Loucy (cell line): ENCODE measurements around the gene EED.

Source experiments
- H2AFZ ChIP-seq: fragments of 200-600 bp; sonication (generic); 2 replicates; pipeline ENCODE4 v1.6.0; 2016; ENCODE audit warnings: antibody characterized with exemption, mild to moderate bottlenecking, low read length, moderate library complexity
- H3F3A ChIP-seq: fragments of 200-600 bp; 2 replicates; pipeline ENCODE4 v1.6.0; 2016; ENCODE audit warnings: antibody characterized with exemption, low read depth, mild to moderate bottlenecking
- H3K27me3 ChIP-seq: fragments of 200-600 bp; sonication (generic); 2 replicates; pipeline ENCODE4 v1.6.1; 2014; ENCODE audit warnings: low read length, mild to moderate bottlenecking; ENCODE audit not compliant: insufficient read depth, poor library complexity, severe bottlenecking
- H3K36me3 ChIP-seq: fragments of 200-600 bp; sonication (generic); 2 replicates; pipeline ENCODE4 v1.6.1; 2016; ENCODE audit warnings: low read length; ENCODE audit not compliant: insufficient read depth
- H3K4me1 ChIP-seq: fragments of 200-600 bp; sonication (generic); 2 replicates; pipeline ENCODE4 v1.5.1; 2014; ENCODE audit warnings: low read length, mild to moderate bottlenecking; ENCODE audit not compliant: insufficient read depth, poor library complexity, severe bottlenecking
- H3K4me2 ChIP-seq: fragments of 200-600 bp; sonication (generic); 2 replicates; pipeline ENCODE4 v1.6.0; 2014; ENCODE audit warnings: antibody characterized with exemption, low read length, low read depth, mild to moderate bottlenecking; ENCODE audit not compliant: poor library complexity, severe bottlenecking
- H3K4me3 ChIP-seq: fragments of 200-600 bp; sonication (generic); 2 replicates; pipeline ENCODE4 v1.5.1; 2014; ENCODE audit warnings: low read length, mild to moderate bottlenecking, mixed read lengths; ENCODE audit not compliant: poor library complexity, severe bottlenecking
- H3K79me2 ChIP-seq: fragments of 200-600 bp; sonication (generic); 2 replicates; pipeline ENCODE4 v1.6.1; 2014; ENCODE audit warnings: low read length; ENCODE audit not compliant: insufficient read depth
- H3K9ac ChIP-seq: fragments of 200-600 bp; sonication (generic); 2 replicates; pipeline ENCODE4 v1.6.0; 2014; ENCODE audit warnings: mild to moderate bottlenecking, low read depth, low read length, moderate library complexity; ENCODE audit not compliant: poor library complexity, severe bottlenecking
- H3K9me2 ChIP-seq: fragments of 200-600 bp; sonication (generic); replicated peaks from 2 replicates; pipeline ENCODE4 v1.6.1; 2016; ENCODE audit warnings: low read depth, low read length, mixed read lengths
- H3K9me3 ChIP-seq: fragments of 200-600 bp; sonication (generic); 2 replicates; pipeline ENCODE4 v1.6.1; 2014; ENCODE audit warnings: mild to moderate bottlenecking, antibody characterized with exemption, low read length, low read depth; ENCODE audit not compliant: insufficient read depth
- H4K20me1 ChIP-seq: fragments of 200-600 bp; sonication (generic); 2 replicates; pipeline ENCODE4 v1.6.0; 2014; ENCODE audit warnings: antibody characterized with exemption, low read length, mild to moderate bottlenecking; ENCODE audit not compliant: insufficient read depth, poor library complexity, severe bottlenecking
- CTCF ChIP-seq: fragments of 200-600 bp; sonication (generic); conservative IDR thresholded peaks from 2 replicates; pipeline ENCODE4 v1.5.1; 2014; ENCODE audit warnings: mild to moderate bottlenecking, antibody characterized with exemption, low read length
- EZH2phosphoT487 ChIP-seq: fragments of 200-600 bp; IDR thresholded peaks from 2 replicates; pipeline ENCODE4 v1.6.1; 2018; ENCODE audit warnings: antibody characterized with exemption, mild to moderate bottlenecking, moderate library complexity, borderline replicate concordance

Gene EED

GRCh38 chr11:86196913-86197312, 47.6 kb upstream of the EED start:
- Histone ChIP-seq H3K9me2 (no peaks in the 10 kb centered on the region), H3K36me3 (no peaks in the 10 kb centered on the region), H3K4me3 (no peak overlapping the region), H2AFZ (no peak overlapping the region), H4K20me1 (no peaks in the 10 kb centered on the region), H3K9ac (no peak overlapping the region), H3K4me2 (no peak overlapping the region), H3K79me2 (no peaks in the 10 kb centered on the region), H3K4me1 (peaks cover 9% of the 10 kb centered on the region), H3K27me3 (no peaks in the 10 kb centered on the region), H3K9me3 (no peaks in the 10 kb centered on the region), H3F3A (no peaks in the 10 kb centered on the region)
- TF ChIP-seq EZH2phosphoT487 (no peak), CTCF (no peak)

GRCh38 chr11:86197448-86197847, 47.1 kb upstream of the EED start:
- Histone ChIP-seq H3K4me2 (no peak overlapping the region), H2AFZ (no peak overlapping the region), H3K4me3 (no peak overlapping the region), H3K9ac (no peak overlapping the region), H3K79me2 (no peaks in the 10 kb centered on the region), H4K20me1 (no peaks in the 10 kb centered on the region), H3K9me3 (no peaks in the 10 kb centered on the region), H3K4me1 (peaks cover 14% of the 10 kb centered on the region), H3F3A (no peaks in the 10 kb centered on the region), H3K9me2 (no peaks in the 10 kb centered on the region), H3K36me3 (no peaks in the 10 kb centered on the region), H3K27me3 (no peaks in the 10 kb centered on the region)
- TF ChIP-seq CTCF (no peak), EZH2phosphoT487 (no peak)

GRCh38 chr11:86198139-86198538, 46.4 kb upstream of the EED start:
- no peaks in the 10 kb centered on the region for H4K20me1 ChIP-seq
- H3K4me3 ChIP-seq = no peak overlapping the region
- H3K4me2 ChIP-seq = no peak overlapping the region
- TF ChIP-seq CTCF (no peak), EZH2phosphoT487 (no peak)
- H3F3A ChIP-seq = no peaks in the 10 kb centered on the region
- no peaks in the 10 kb centered on the region for H3K79me2 ChIP-seq
- no peak overlapping the region for H2AFZ ChIP-seq
- H3K9me2 ChIP-seq = no peaks in the 10 kb centered on the region
- H3K9me3 ChIP-seq = no peaks in the 10 kb centered on the region
- no peaks in the 10 kb centered on the region for H3K27me3 ChIP-seq
- H3K4me1 ChIP-seq = peaks cover 14% of the 10 kb centered on the region
- H3K36me3 ChIP-seq = no peaks in the 10 kb centered on the region
- H3K9ac ChIP-seq = no peak overlapping the region
